ENCODE results near the gene SETD5. TPM values are rescaled to one million over a fixed set of nuclear protein-coding genes. Genes with fewer than 3 reads are reported as not detected.

SETD5 gene
- total RNA-seq, 4 donors from 2014 or later, result 57.9 to 198 (median 94.2) TPM

DNA sequence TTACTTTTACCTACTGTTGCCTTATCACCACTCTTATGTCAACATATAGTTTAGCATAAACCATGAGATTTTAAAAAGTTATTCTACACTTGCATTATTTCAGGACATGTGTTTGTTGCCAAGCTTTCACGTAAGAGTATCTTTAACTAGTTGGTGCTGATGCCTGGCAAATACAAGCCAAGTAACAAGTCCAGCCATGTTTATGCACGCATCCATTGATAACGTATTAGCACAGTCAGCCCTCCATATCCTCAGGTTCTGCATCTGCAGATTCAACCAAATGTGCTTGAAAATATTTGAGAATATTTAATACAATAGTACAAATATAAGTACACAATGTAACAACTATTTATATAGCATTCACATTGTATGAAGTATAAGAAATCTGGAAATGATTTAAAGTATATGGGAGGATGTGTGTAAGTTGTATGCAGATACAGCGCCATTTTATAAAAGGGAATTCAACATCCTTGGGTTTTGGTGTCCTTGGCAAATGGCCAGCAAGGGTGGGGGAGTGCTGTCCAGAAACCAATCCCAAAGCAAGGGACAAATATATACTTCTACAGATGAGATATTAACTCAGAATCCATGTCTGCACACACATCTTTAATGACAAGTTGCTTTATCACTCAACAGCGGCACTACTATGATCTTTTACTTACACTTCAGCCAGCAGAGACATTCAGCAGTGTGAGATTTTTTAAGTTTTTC lies 8.7 kb upstream of the SETD5 start:
- intact Hi-C loops (cut with DNase I; ENCODE audit: low total_unique reads), result no loop called here
- DNase-seq, result no peak
- Histone ChIP-seq H3K4me1 (no peaks in the 10 kb centered on the region), H3K36me3 (no peaks in the 10 kb centered on the region), H3K27ac (no peak overlapping the region), H3K27me3 (no peaks in the 10 kb centered on the region), H3K4me3 (no peak overlapping the region), H3K9me3 (no peaks in the 10 kb centered on the region)
- TF ChIP-seq CTCF (IDR thresholded peaks at IDR 0.05) (no peak), POLR2A (IDR thresholded peaks at IDR 0.05) (no peak)

DNA sequence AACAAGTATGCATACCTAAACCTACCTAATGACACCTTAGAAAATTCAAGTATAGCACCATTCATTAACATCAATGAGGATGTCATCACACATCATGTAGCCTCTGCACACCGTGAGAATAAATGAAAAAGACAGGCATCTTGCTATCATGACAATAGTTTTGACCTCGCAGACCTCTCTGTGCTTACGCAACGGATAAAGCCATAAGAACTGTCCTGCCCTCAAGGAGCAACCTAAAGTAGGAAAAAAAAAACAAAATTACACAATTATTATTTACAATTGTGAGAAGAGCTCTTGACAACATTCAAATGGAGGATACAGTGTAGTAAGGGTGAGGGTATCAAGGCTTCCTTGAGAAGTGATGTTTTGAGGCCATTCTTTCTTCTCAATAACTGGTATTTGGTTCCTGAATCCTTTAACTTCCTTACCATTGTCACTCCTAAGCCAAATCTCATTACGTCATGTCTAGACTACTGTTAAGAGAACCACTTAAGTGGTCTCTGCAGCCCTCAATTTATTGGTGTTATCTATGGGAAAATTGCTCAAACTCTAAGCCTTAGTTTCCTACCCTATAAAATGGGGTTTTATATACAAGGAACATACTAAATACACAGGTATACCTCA lies 7.0 kb upstream of the SETD5 start:
- peaks cover 11 to 12% of the 10 kb centered on the region in 2 donors for H3K4me1 ChIP-seq

DNA sequence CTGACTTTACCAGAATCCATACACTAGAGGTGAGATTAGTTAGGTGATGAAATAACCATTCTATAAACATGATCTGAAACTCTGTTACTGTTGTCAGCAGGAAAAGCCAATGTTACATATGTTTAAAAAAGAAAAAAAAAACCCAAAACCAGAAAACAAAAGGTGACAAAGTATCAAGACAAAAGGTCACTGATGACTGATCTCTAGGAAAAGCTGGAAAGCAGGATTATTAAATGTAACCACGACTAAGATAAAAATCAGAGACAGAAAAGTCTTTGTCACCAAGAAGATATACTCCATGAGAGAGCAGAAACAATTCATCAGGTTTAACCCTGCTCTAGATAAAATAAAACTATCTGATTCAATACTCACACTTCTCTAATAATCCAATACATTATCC lies 5.4 kb upstream of the SETD5 start:
- H3K27me3 ChIP-seq, result no peaks in the 10 kb centered on the region
- TF ChIP-seq POLR2A (IDR thresholded peaks at IDR 0.05), result no peak
- no peak for TF ChIP-seq CTCF (IDR thresholded peaks at IDR 0.05)
- H3K36me3 ChIP-seq, result no peaks in the 10 kb centered on the region
- no peak for DNase-seq
- H3K9me3 ChIP-seq, result no peaks in the 10 kb centered on the region
- H3K4me3 ChIP-seq, result no peak overlapping the region
- peaks cover 12 to 14% of the 10 kb centered on the region in 2 donors for H3K4me1 ChIP-seq
- intact Hi-C loops (cut with DNase I; ENCODE audit: low total_unique reads), result no loop called here
- H3K27ac ChIP-seq, result no peak overlapping the region

More for the DNA sequence above, 7.0 kb upstream of the SETD5 start:
- no peaks in the 10 kb centered on the region for H3K36me3 ChIP-seq
- no peak for DNase-seq
- TF ChIP-seq CTCF (IDR thresholded peaks at IDR 0.05), result no peak
- no peak for TF ChIP-seq POLR2A (IDR thresholded peaks at IDR 0.05)
- H3K27ac ChIP-seq, result no peak overlapping the region
- intact Hi-C loops (cut with DNase I; ENCODE audit: low total_unique reads), result no loop called here
- H3K4me3 ChIP-seq, result no peak overlapping the region
- H3K9me3 ChIP-seq, result no peaks in the 10 kb centered on the region
- H3K27me3 ChIP-seq, result no peaks in the 10 kb centered on the region

DNA sequence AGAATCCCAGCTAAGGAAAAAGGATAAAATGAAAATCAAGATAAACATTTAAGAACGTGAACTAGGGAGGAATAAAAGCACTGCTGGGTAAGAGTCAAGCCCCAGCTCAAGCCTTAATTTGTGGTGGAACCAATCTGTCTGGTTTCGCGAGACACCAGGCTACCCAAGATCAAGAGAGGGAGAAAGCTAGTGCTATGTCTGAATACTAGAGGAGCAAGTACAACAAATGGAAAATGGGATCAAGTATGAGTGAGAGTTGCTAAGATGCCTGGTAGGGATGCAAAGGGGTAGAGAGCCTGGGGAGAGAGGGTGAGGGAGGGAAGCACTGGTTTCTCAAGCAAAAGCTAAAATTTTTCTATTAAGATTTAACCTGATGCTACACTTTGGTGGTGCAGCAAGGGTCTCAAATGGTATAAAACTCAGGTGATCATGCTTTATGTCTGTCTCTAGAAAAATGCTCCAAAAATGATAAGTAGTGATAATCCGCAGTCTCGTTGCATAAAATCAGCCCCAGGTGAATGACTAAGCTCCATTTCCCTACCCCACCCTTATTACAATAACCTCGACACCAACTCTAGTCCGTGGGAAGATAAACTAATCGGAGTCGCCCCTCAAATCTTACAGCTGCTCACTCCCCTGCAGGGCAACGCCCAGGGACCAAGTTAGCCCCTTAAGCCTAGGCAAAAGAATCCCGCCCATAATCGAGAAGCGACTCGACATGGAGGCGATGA lies 1.7 kb upstream of the SETD5 start:
- Histone ChIP-seq H3K27ac (peak overlapping the region; percentile 97 to 99), H3K27me3 (no peaks in the 10 kb centered on the region), H3K36me3 (no peaks in the 10 kb centered on the region), H3K4me3 (peak overlapping the region; percentile 89 to 96), H3K9me3 (no peaks in the 10 kb centered on the region), H3K4me1 (peaks cover 12 to 14% of the 10 kb centered on the region in 2 donors)
- TF ChIP-seq CTCF (IDR thresholded peaks at IDR 0.05) (no peak), POLR2A (IDR thresholded peaks at IDR 0.05) (no peak)
- no peak for DNase-seq
- intact Hi-C loops (cut with DNase I; ENCODE audit: low total_unique reads), result no loop called here

DNA sequence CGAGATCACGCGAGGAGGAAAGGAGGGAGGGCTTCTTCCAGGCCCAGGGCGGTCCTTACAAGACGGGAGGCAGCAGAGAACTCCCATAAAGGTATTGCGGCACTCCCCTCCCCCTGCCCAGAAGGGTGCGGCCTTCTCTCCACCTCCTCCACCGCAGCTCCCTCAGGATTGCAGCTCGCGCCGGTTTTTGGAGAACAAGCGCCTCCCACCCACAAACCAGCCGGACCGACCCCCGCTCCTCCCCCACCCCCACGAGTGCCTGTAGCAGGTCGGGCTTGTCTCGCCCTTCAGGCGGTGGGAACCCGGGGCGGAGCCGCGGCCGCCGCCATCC lies 1.1 kb upstream of the SETD5 start:
- DNase-seq, result peak in 1 of 2 donors; percentile 95
- Histone ChIP-seq H3K4me1 (peaks cover 12 to 14% of the 10 kb centered on the region in 2 donors), H3K9me3 (no peaks in the 10 kb centered on the region), H3K27me3 (no peaks in the 10 kb centered on the region), H3K4me3 (peak overlapping the region; percentile 89 to 96), H3K36me3 (no peaks in the 10 kb centered on the region), H3K27ac (peak overlapping the region; percentile 97 to 99)
- TF ChIP-seq CTCF (IDR thresholded peaks at IDR 0.05) (no peak), POLR2A (IDR thresholded peaks at IDR 0.05) (peak in 1 of 2 donors; percentile 18)
- intact Hi-C loops (cut with DNase I; ENCODE audit: low total_unique reads), result no loop called here

Data from uterus (tissue), 4 donors.